GM12874 (cell line): Measurements from ENCODE around the gene ADAMTSL5.

ENCODE experiments used
- CTCF ChIP-seq: IDR thresholded peaks from 2 replicates; pipeline ENCODE4 v1.5.1; 2011; ENCODE audit warnings: low read depth, mild to moderate bottlenecking, control low read depth, low read length, moderate library complexity; ENCODE audit not compliant: insufficient read depth

Gene ADAMTSL5

GRCh38 chr19:1460033-1460995 lies 52.5 kb downstream of the ADAMTSL5 start:
- no peak for TF ChIP-seq CTCF

GRCh38 chr19:1459479-1459878 lies 53.3 kb downstream of the ADAMTSL5 start:
- TF ChIP-seq CTCF: no peak

DNA sequence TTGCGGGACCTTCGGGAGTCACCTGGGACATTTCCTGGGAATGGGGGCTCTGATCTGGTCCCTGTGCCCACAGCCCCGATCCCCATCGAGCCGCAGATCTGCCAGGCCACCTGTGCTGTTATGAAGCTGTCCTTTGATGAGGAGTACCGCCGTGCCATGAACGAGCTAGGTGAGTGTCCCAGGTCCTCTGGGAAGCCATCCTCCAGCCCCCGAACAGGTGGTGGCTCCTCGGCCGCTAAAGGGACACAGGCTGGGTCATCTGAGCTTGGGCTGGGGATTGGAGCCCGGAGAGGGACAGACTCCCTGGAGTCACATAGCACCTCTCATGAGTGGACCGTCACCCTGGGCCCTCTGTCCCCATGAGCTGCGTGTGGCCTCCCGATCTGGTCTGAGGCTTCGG lies 54.9 kb downstream of the ADAMTSL5 start:
- TF ChIP-seq CTCF: no peak

DNA sequence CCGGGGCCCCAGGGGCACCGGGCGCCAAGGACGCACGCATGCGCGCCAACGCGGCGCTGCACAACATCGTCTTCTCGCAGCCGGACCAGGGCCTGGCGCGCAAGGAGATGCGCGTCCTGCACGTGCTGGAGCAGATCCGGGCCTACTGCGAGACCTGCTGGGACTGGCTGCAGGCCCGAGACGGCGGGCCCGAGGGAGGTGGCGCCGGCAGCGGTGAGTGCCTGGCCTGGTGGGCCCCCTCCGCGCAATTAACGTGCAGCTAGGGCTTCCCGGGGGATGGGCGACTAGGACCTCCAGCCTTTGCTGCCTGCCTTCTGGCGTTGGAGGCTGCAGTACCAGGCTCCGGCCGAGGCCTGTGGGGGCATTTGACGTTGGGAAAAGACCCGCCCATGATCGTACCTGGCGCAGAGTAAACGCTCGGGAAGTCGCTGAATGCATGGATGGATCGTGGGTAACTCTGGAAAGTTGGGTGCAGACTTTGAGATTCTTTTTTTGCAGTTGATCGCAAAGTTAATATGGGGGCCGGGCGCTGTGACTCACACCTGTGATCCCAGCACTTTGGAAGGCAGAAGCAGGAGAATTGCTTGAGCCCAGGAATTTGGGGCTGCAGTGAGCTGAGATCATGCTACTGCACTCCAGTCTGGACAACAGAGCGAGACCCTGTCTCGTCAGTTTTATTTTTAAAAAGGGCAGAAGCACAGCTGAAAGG lies 55.6 kb downstream of the ADAMTSL5 start:
- TF ChIP-seq CTCF: no peak

DNA sequence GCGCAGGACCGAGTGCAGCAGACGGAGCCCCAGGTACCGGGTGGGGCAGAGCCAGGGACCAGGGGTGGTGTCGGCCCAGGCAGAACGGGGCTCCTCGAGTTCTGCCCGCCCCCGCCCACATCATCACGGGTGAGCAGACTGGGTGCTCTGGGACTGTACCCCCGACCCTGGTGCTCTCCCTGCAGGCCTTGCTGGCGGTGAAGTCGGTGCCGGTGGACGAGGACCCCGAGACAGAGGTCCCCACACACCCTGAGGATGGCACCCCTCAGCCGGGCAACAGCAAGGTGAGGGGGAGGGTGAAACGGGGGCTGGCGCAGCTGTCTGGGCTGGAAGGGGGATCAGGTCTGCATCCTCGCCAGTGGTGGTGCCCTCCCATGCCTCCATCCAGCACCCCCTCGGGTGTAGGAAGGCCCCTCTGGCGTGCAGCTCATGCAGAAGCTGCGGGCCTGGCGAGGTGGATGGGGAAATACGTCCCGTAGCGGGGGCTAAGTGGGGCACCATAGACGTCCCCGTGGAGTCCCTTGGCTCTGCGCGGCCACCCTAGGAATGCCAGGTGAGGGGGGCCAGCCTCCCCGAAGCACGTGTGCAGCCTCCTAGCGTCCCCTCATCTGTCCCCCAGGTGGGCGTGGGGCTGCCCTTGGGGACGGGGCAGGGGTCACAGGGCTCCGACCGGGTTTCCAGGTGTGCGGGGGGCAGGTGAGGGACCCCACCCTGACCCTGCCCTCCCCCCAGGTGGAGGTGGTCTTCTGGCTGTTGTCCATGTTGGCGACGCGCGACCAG lies 56.5 kb downstream of the ADAMTSL5 start:
- no peak for TF ChIP-seq CTCF

DNA sequence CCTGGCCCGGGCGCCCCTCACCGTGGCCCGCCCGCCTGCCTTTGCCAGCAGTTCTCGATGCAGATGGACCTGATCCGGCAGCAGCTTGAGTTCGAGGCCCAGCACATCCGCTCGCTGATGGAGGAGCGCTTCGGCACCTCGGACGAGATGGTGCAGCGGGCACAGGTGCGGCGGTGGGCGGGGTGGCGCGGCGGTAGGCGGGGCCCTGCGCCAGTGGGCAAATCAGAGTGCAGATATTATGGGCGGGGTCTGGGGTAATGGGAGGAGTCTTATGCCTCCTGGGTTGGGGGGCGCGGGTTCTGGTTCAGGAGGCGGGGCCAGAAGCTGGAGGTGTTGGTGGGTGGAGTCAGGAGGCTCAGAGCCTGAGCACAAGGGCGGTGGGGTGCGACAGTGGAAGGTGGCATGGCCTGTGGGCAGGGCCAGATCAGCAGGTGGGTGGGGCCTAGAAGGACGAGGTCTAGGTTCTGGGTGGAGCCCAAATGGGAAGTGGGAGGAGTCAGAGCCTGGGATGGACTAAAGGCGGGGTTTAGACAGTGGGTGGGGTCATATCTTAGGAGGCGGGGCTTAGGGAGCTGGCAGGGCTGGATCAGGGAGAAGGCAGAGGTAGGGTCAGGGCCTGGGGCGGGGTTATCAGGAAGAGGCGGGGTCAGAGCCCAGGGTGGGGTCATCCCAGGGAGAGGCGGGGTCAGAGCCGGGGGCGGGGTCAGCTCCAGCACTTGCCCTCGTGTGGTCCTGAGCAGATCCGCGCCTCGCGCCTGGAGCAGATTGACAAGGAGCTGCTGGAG lies 57.3 kb downstream of the ADAMTSL5 start:
- TF ChIP-seq CTCF: no peak
